WTC11 (cell line): ENCODE results near the gene CDH1.

Source experiments
- CBFB ChIP-seq: sonication (generic); formaldehyde crosslinking; IDR thresholded peaks from 2 replicates; pipeline ENCODE4 v1.8.1; 2022; ENCODE audit warnings: mild to moderate bottlenecking, low read depth, missing genetic modification reagents
- ESRRA ChIP-seq: sonication (generic); formaldehyde crosslinking; IDR thresholded peaks from 2 replicates; pipeline ENCODE4 v1.8.1; 2022; ENCODE audit warnings: mild to moderate bottlenecking, missing genetic modification reagents, borderline replicate concordance
- JUN ChIP-seq: sonication (generic); formaldehyde crosslinking; IDR thresholded peaks from 2 replicates; pipeline ENCODE4 v1.8.0; 2023; ENCODE audit warnings: mild to moderate bottlenecking, missing genetic modification reagents
- NFYB ChIP-seq: sonication (generic); formaldehyde crosslinking; conservative IDR thresholded peaks from 2 replicates; pipeline ENCODE4 v1.8.0; 2022; ENCODE audit warnings: low read depth, missing genetic modification reagents
- SP1 ChIP-seq: sonication (generic); formaldehyde crosslinking; conservative IDR thresholded peaks from 2 replicates; pipeline ENCODE4 v1.8.1; 2022; ENCODE audit warnings: missing genetic modification reagents
- ZNF396 ChIP-seq: fragments of 250-450 bp; sonication (Bioruptor Pico); IDR thresholded peaks from 2 replicates; pipeline ENCODE4 v1.8.0; 2021; ENCODE audit warnings: mild to moderate bottlenecking, moderate library complexity, borderline replicate concordance
- TF ChIP-seq, protein P1 (sequence below): fragments of 200-600 bp; IDR thresholded peaks from 2 replicates; pipeline ENCODE4 v1.8.0; 2022; ENCODE audit warnings: antibody characterized with exemption
- TF ChIP-seq, protein P2 (sequence below): sonication (generic); formaldehyde crosslinking; IDR thresholded peaks from 2 replicates; pipeline ENCODE4 v1.8.1; 2022; ENCODE audit warnings: mild to moderate bottlenecking, missing genetic modification reagents, moderate library complexity, borderline replicate concordance
- TF ChIP-seq, protein P3 (sequence below): sonication (generic); formaldehyde crosslinking; IDR thresholded peaks from 2 replicates; pipeline ENCODE4 v1.8.1; 2023; ENCODE audit warnings: mild to moderate bottlenecking, missing genetic modification reagents

DNA sequence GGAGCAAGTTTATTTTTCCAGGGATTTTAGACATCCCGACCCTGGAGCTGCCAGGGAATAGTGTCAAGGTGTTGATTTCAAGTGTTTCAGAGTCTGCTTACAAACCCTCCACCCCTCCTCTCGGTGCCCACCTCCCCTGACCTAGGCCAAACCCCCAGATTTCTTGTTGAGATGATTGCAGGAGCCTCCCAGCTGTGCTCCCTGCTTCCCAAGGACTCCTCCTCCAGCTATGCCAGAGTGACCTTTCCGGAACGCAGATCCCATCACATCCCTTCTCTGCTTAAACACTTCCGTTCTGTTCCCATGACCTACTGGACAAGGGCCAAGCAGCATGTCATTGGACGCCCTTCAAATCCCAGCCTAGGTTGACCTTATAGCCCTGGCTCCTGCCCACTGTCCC is 23.7 kb upstream of the CDH1 start:
- TF ChIP-seq ESRRA (CRISPR knock-in tag): no peak
- TF ChIP-seq CBFB (CRISPR knock-in tag): no peak
- no peak for TF ChIP-seq JUN (CRISPR knock-in tag)
- TF ChIP-seq, protein P1, sequence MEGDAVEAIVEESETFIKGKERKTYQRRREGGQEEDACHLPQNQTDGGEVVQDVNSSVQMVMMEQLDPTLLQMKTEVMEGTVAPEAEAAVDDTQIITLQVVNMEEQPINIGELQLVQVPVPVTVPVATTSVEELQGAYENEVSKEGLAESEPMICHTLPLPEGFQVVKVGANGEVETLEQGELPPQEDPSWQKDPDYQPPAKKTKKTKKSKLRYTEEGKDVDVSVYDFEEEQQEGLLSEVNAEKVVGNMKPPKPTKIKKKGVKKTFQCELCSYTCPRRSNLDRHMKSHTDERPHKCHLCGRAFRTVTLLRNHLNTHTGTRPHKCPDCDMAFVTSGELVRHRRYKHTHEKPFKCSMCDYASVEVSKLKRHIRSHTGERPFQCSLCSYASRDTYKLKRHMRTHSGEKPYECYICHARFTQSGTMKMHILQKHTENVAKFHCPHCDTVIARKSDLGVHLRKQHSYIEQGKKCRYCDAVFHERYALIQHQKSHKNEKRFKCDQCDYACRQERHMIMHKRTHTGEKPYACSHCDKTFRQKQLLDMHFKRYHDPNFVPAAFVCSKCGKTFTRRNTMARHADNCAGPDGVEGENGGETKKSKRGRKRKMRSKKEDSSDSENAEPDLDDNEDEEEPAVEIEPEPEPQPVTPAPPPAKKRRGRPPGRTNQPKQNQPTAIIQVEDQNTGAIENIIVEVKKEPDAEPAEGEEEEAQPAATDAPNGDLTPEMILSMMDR: no peak
- TF ChIP-seq, protein P2, sequence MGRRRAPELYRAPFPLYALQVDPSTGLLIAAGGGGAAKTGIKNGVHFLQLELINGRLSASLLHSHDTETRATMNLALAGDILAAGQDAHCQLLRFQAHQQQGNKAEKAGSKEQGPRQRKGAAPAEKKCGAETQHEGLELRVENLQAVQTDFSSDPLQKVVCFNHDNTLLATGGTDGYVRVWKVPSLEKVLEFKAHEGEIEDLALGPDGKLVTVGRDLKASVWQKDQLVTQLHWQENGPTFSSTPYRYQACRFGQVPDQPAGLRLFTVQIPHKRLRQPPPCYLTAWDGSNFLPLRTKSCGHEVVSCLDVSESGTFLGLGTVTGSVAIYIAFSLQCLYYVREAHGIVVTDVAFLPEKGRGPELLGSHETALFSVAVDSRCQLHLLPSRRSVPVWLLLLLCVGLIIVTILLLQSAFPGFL (CRISPR knock-in tag): no peak
- TF ChIP-seq NFYB (CRISPR knock-in tag): no peak
- TF ChIP-seq, protein P3, sequence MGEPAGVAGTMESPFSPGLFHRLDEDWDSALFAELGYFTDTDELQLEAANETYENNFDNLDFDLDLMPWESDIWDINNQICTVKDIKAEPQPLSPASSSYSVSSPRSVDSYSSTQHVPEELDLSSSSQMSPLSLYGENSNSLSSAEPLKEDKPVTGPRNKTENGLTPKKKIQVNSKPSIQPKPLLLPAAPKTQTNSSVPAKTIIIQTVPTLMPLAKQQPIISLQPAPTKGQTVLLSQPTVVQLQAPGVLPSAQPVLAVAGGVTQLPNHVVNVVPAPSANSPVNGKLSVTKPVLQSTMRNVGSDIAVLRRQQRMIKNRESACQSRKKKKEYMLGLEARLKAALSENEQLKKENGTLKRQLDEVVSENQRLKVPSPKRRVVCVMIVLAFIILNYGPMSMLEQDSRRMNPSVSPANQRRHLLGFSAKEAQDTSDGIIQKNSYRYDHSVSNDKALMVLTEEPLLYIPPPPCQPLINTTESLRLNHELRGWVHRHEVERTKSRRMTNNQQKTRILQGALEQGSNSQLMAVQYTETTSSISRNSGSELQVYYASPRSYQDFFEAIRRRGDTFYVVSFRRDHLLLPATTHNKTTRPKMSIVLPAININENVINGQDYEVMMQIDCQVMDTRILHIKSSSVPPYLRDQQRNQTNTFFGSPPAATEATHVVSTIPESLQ: no peak
- TF ChIP-seq ZNF396 (CRISPR knock-in tag): no peak
- no peak for TF ChIP-seq SP1 (CRISPR knock-in tag)
